ENCODE data around the gene RIN3.

DNA sequence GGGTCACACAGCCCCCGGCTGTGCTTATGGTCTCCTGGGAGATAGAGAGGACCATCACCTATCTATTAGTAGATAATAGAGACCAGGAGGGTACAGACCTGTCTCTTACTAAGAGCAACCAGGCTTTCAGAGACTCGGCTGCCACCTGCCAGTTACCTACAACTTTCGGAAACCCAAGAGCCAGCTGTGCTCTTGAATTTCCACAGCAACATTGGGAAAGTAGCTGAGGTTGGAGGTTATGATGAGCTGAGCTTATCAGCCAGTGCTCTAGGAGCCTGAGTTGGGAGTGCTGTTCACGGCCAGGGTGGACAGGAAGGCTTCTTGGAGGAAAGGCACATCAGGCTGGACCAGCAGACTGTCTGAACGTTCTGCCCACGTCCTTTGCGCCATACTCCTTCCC, 67.6 kb downstream of the RIN3 start:
- TF ChIP-seq, protein P1, sequence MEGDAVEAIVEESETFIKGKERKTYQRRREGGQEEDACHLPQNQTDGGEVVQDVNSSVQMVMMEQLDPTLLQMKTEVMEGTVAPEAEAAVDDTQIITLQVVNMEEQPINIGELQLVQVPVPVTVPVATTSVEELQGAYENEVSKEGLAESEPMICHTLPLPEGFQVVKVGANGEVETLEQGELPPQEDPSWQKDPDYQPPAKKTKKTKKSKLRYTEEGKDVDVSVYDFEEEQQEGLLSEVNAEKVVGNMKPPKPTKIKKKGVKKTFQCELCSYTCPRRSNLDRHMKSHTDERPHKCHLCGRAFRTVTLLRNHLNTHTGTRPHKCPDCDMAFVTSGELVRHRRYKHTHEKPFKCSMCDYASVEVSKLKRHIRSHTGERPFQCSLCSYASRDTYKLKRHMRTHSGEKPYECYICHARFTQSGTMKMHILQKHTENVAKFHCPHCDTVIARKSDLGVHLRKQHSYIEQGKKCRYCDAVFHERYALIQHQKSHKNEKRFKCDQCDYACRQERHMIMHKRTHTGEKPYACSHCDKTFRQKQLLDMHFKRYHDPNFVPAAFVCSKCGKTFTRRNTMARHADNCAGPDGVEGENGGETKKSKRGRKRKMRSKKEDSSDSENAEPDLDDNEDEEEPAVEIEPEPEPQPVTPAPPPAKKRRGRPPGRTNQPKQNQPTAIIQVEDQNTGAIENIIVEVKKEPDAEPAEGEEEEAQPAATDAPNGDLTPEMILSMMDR (IDR thresholded peaks at IDR 0.05) = no peak
- TF ChIP-seq EZH2 (IDR thresholded peaks at IDR 0.05) = no peak
- no peak for TF ChIP-seq EZH2phosphoT487 (IDR thresholded peaks at IDR 0.05)

Data from neural progenitor cell (in vitro differentiated cells).